ENCODE data around the gene PDX1.

GRCh38 chr13:27954406-27954851 lies 34.6 kb downstream of the PDX1 start:
- TF ChIP-seq CTCF (conservative IDR thresholded peaks at IDR 0.05) = no peak
- no peak for TF ChIP-seq ZFX (IDR thresholded peaks at IDR 0.05)
